SU-DHL-6 (cell line): Measurements from ENCODE around the gene NAT8.
"Not testable (repeated sequence)": the region's sequence is repeated elsewhere in the genome, so short reads cannot be mapped to it uniquely, and the experiment has no call there.

Source experiments
- H2AFZ ChIP-seq: fragments of 200-600 bp; sonication (generic); 2 replicates; pipeline ENCODE4 v1.6.1; 2014; ENCODE audit warnings: low read depth, mild to moderate bottlenecking, moderate library complexity, mixed read lengths, antibody characterized with exemption, low read length; ENCODE audit not compliant: severe bottlenecking
- H3F3A ChIP-seq: fragments of 200-600 bp; shearing (Covaris generic); 2 replicates; pipeline ENCODE4 v1.6.0; 2016; ENCODE audit warnings: antibody characterized with exemption, mild to moderate bottlenecking; ENCODE audit not compliant: insufficient read depth
- H3K27ac ChIP-seq: fragments of 200-600 bp; sonication (generic); 2 replicates; pipeline ENCODE4 v1.5.1; 2016; ENCODE audit warnings: low read depth, mild to moderate bottlenecking, low read length, moderate library complexity, mixed read lengths
- H3K27me3 ChIP-seq: fragments of 200-600 bp; sonication (generic), shearing (Covaris generic); 2 replicates; pipeline ENCODE4 v1.6.0; 2014; ENCODE audit warnings: mild to moderate bottlenecking, low read length
- H3K36me3 ChIP-seq: fragments of 200-600 bp; sonication (generic); 2 replicates; pipeline ENCODE4 v1.6.1; 2014; ENCODE audit warnings: mild to moderate bottlenecking, low read length, mixed read lengths
- H3K4me2 ChIP-seq: fragments of 300-600, 200-600 bp; shearing (Covaris generic), sonication (generic); 2 replicates; pipeline ENCODE4 v1.6.0; 2014; ENCODE audit warnings: low read length, low read depth, mild to moderate bottlenecking; ENCODE audit not compliant: poor library complexity, severe bottlenecking
- H3K4me3 ChIP-seq: fragments of 200-600 bp; sonication (generic); 2 replicates; pipeline ENCODE4 v1.5.1; 2014; ENCODE audit warnings: antibody characterized with exemption, low read length, mild to moderate bottlenecking, mixed read lengths; ENCODE audit not compliant: insufficient read depth, poor library complexity, severe bottlenecking
- H3K79me2 ChIP-seq: fragments of 200-600 bp; sonication (generic); 2 replicates; pipeline ENCODE4 v1.6.1; 2014; ENCODE audit warnings: mild to moderate bottlenecking, low read length, moderate library complexity; ENCODE audit not compliant: insufficient read depth
- H3K9ac ChIP-seq: fragments of 200-600 bp; sonication (generic); 2 replicates; pipeline ENCODE4 v1.7.0; 2014; ENCODE audit warnings: mild to moderate bottlenecking, low read length
- H3K9me2 ChIP-seq: fragments of 200-600 bp; sonication (generic); replicated peaks from 2 replicates; pipeline ENCODE4 v1.6.1; 2014; ENCODE audit warnings: low read length; ENCODE audit not compliant: insufficient read depth
- H3K9me3 ChIP-seq: fragments of 200-600 bp; sonication (generic); 2 replicates; pipeline ENCODE4 v1.6.1; 2014; ENCODE audit warnings: low read length, mixed read lengths; ENCODE audit not compliant: insufficient read depth
- H4K20me1 ChIP-seq: fragments of 200-600 bp; sonication (generic); 2 replicates; pipeline ENCODE4 v1.6.1; 2014; ENCODE audit warnings: low read depth, mild to moderate bottlenecking, antibody characterized with exemption, low read length, moderate library complexity, mixed read lengths
- CTCF ChIP-seq: fragments of 200-600 bp; sonication (generic); IDR thresholded peaks from one replicate; pipeline ENCODE4 v1.5.1; 2017; ENCODE audit warnings: antibody characterized with exemption, mild to moderate bottlenecking, low read length, moderate library complexity; ENCODE audit not compliant: insufficient read depth, poor library complexity, severe bottlenecking
- EZH2phosphoT487 ChIP-seq: fragments of 200-600 bp; sonication (generic), shearing (Covaris generic); conservative IDR thresholded peaks from 2 replicates; pipeline ENCODE4 v1.6.1; 2018; ENCODE audit warnings: mild to moderate bottlenecking, antibody characterized with exemption, low read length, moderate library complexity, mixed read lengths

Gene NAT8

GRCh38 chr2:73611193-73611592, 31.0 kb downstream of the NAT8 start:
- Histone ChIP-seq H3K9ac (no peak overlapping the region), H3K4me2 (no peak overlapping the region), H3F3A (no peaks in the 10 kb centered on the region), H3K9me3 (no peaks in the 10 kb centered on the region), H3K9me2 (no peaks in the 10 kb centered on the region), H3K79me2 (no peaks in the 10 kb centered on the region), H4K20me1 (no peaks in the 10 kb centered on the region), H3K4me3 (no peak overlapping the region), H3K27me3 (no peaks in the 10 kb centered on the region), H2AFZ (no peak overlapping the region), H3K27ac (no peak overlapping the region), H3K36me3 (no peaks in the 10 kb centered on the region)
- TF ChIP-seq CTCF (no peak), EZH2phosphoT487 (no peak)

GRCh38 chr2:73610111-73610510, 32.1 kb downstream of the NAT8 start:
- no peak overlapping the region for H3K4me2 ChIP-seq
- no peaks in the 10 kb centered on the region for H3K9me2 ChIP-seq
- no peak overlapping the region for H3K9ac ChIP-seq
- TF ChIP-seq CTCF (no peak), EZH2phosphoT487 (no peak)
- H4K20me1 ChIP-seq, result no peaks in the 10 kb centered on the region
- no peaks in the 10 kb centered on the region for H3F3A ChIP-seq
- H3K9me3 ChIP-seq, result no peaks in the 10 kb centered on the region
- H3K79me2 ChIP-seq, result no peaks in the 10 kb centered on the region
- no peak overlapping the region for H2AFZ ChIP-seq
- no peak overlapping the region for H3K4me3 ChIP-seq
- no peaks in the 10 kb centered on the region for H3K36me3 ChIP-seq
- H3K27me3 ChIP-seq, result no peaks in the 10 kb centered on the region
- H3K27ac ChIP-seq, result no peak overlapping the region

GRCh38 chr2:73604589-73604988, 37.6 kb downstream of the NAT8 start:
- H3K4me3 ChIP-seq, H3K27ac ChIP-seq, H2AFZ ChIP-seq, H3K36me3 ChIP-seq, H3F3A ChIP-seq, H3K9me2 ChIP-seq, H3K9ac ChIP-seq, H4K20me1 ChIP-seq, H3K27me3 ChIP-seq, H3K9me3 ChIP-seq, H3K79me2 ChIP-seq, H3K4me2 ChIP-seq: not testable (repeated sequence)

GRCh38 chr2:73603099-73603588, 39.1 kb downstream of the NAT8 start:
- H2AFZ ChIP-seq, H3K4me3 ChIP-seq, H3F3A ChIP-seq, H4K20me1 ChIP-seq, H3K36me3 ChIP-seq, H3K9ac ChIP-seq, H3K4me2 ChIP-seq, H3K27me3 ChIP-seq, H3K79me2 ChIP-seq, H3K27ac ChIP-seq, H3K9me2 ChIP-seq, H3K9me3 ChIP-seq: not testable (repeated sequence)
